GM23248 (cell line): ENCODE data around the gene COL7A1. TPM values are rescaled to one million over a fixed set of nuclear protein-coding genes. Genes with fewer than 3 reads are reported as not detected.

Experiments used
- DNase-seq: peaks from one replicate; pipeline ENCODE4 v3.0.0-alpha.2; 2015
- H2AFZ ChIP-seq: fragments of 200-600 bp; sonication (generic); 2 replicates; pipeline ENCODE4 v1.6.1; 2016; ENCODE audit warnings: antibody characterized with exemption
- H3F3A ChIP-seq: fragments of 200-600 bp; sonication (generic); 2 replicates; pipeline ENCODE4 v1.6.1; 2016; ENCODE audit warnings: mild to moderate bottlenecking, antibody characterized with exemption, mixed run types; ENCODE audit not compliant: insufficient read depth
- H3K27ac ChIP-seq: fragments of 200-600 bp; sonication (generic); 2 replicates; pipeline ENCODE4 v1.5.1; 2016; ENCODE audit warnings: mild to moderate bottlenecking
- H3K27me3 ChIP-seq: fragments of 200-600 bp; sonication (generic); replicated peaks from 2 replicates; pipeline ENCODE4 v1.6.1; 2016; ENCODE audit warnings: mild to moderate bottlenecking; ENCODE audit not compliant: insufficient read depth
- H3K36me3 ChIP-seq: fragments of 200-600 bp; sonication (generic); 2 replicates; pipeline ENCODE4 v1.6.1; 2016; ENCODE audit warnings: low read depth, mild to moderate bottlenecking
- H3K4me1 ChIP-seq: fragments of 200-600 bp; sonication (generic); 2 replicates; pipeline ENCODE4 v1.6.1; 2016; ENCODE audit warnings: mild to moderate bottlenecking; ENCODE audit not compliant: insufficient read depth
- H3K4me2 ChIP-seq: fragments of 200-600 bp; sonication (generic); one replicate; pipeline ENCODE4 v1.6.1; 2016; ENCODE audit warnings: mild to moderate bottlenecking; ENCODE audit not compliant: unreplicated experiment
- H3K4me3 ChIP-seq: fragments of 200-600 bp; sonication (generic); 2 replicates; pipeline ENCODE4 v1.5.1; 2016; ENCODE audit warnings: mild to moderate bottlenecking
- H3K79me2 ChIP-seq: fragments of 200-600 bp; sonication (generic); 2 replicates; pipeline ENCODE4 v1.6.1; 2016; ENCODE audit warnings: mild to moderate bottlenecking; ENCODE audit not compliant: insufficient read depth
- H3K9ac ChIP-seq: fragments of 200-600 bp; sonication (generic); 2 replicates; pipeline ENCODE4 v1.6.1; 2016; ENCODE audit warnings: mild to moderate bottlenecking
- H3K9me2 ChIP-seq: fragments of 200-600 bp; sonication (generic); 2 replicates; pipeline ENCODE4 v1.6.1; 2016; ENCODE audit warnings: mixed run types, mild to moderate bottlenecking, moderate library complexity; ENCODE audit not compliant: insufficient read depth
- H3K9me3 ChIP-seq: fragments of 200-600 bp; sonication (generic); one replicate; pipeline ENCODE4 v1.6.1; 2017; ENCODE audit warnings: low read depth
- H4K20me1 ChIP-seq: fragments of 200-600 bp; sonication (generic); 2 replicates; pipeline ENCODE4 v1.6.0; 2016; ENCODE audit not compliant: insufficient read depth
- EZH2 ChIP-seq: fragments of 200-600 bp; sonication (generic); IDR thresholded peaks from 2 replicates; pipeline ENCODE4 v1.6.1; 2018; ENCODE audit warnings: antibody characterized with exemption, mild to moderate bottlenecking; ENCODE audit not compliant: insufficient read depth, poor library complexity, severe bottlenecking
- EZH2phosphoT487 ChIP-seq: fragments of 200-600 bp; sonication (generic); IDR thresholded peaks from 2 replicates; pipeline ENCODE4 v1.6.1; 2018; ENCODE audit warnings: antibody characterized with exemption, moderate library complexity, mild to moderate bottlenecking, low read depth; ENCODE audit not compliant: insufficient read depth
- WGBS, 2 experiments: methylation state at CpG; one replicate each; pipeline ENCODE4 v1.1.6; 2015 to 2017; ENCODE audit warnings: low lambda C conversion rate in 2 of 2, low coverage in 1 of 2; ENCODE audit errors: missing lambda C conversion rate in 2 of 2; 5-methylcytosine and 5-hydroxymethylcytosine counted together
- in situ Hi-C: fragments of 300-500 bp; cut with MboI; formaldehyde crosslinking; loops from 2 replicates; pipeline ENCODE4 v1.15.0; 2020
- polyA plus RNA-seq: library from polyadenylated mRNA; unstranded; fragments of >200 nt; fragmentation: Nextera tagmentation; extraction: Ambion mirVana; gene quantifications from 2 replicates; pipeline ENCODE4 v1.2.1, GENCODE V29; 2016
- total RNA-seq: library from RNA; depleted of rRNA; stranded (reverse); fragments of >200 nt; shearing (Covaris generic); gene quantifications from 2 replicates; pipeline ENCODE4 v1.2.3, GENCODE V29; 2014

Gene COL7A1
- total and polyA plus RNA-seq, 2 experiments from 2014 or later = 11.2 to 33.6 TPM

DNA sequence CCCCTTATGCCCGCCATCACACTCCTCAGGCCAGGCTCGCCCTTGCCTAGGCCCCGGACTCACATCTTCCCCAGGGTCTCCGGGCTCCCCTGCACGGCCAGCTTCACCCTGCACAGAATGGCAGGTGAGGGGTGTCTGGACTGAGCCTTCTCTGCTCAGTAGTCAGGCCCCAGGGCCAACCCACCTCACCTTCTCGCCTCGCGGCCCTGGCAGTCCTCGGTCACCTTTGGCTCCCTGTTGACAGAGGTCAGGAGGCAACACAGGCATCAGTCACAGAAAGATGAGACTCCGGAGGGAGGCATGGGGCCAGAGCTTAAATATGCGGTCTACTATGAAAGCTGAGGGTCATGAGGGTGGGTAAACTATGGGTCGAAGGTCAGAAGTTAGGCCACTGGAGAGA, 23.2 kb downstream of the COL7A1 start:
- Histone ChIP-seq H3F3A (no peaks in the 10 kb centered on the region), H3K36me3 (no peaks in the 10 kb centered on the region), H3K4me3 (no peak overlapping the region), H3K9ac (no peak overlapping the region), H3K9me2 (no peaks in the 10 kb centered on the region), H3K4me2 (no peak overlapping the region), H3K79me2 (no peaks in the 10 kb centered on the region), H3K27ac (no peak overlapping the region), H3K9me3 (no peaks in the 10 kb centered on the region), H4K20me1 (no peaks in the 10 kb centered on the region), H3K4me1 (no peaks in the 10 kb centered on the region), H2AFZ (no peak overlapping the region), H3K27me3 (no peaks in the 10 kb centered on the region)
- TF ChIP-seq EZH2 (no peak), EZH2phosphoT487 (no peak)
- WGBS, 2 experiments = 83 to 84% methylated on average over 12 of the region's 12 CpGs
- no peak for DNase-seq
- in situ Hi-C loops = no loop called here

- TF ChIP-seq EZH2phosphoT487 (no peak), EZH2 (no peak)
- H3K9ac ChIP-seq = no peak overlapping the region
- no peak overlapping the region for H2AFZ ChIP-seq
- DNase-seq = no peak
- in situ Hi-C loops = no loop called here
- H3K36me3 ChIP-seq = no peaks in the 10 kb centered on the region
- no peaks in the 10 kb centered on the region for H3K9me2 ChIP-seq
- H3K4me2 ChIP-seq = no peak overlapping the region
- H4K20me1 ChIP-seq = no peaks in the 10 kb centered on the region
- H3K4me1 ChIP-seq = peaks cover 15% of the 10 kb centered on the region; the same call in 1 of the 2 replicates
- no peaks in the 10 kb centered on the region for H3K79me2 ChIP-seq
- no peak overlapping the region for H3K27ac ChIP-seq
- no peaks in the 10 kb centered on the region for H3F3A ChIP-seq
- H3K27me3 ChIP-seq = no peaks in the 10 kb centered on the region
- H3K9me3 ChIP-seq = no peaks in the 10 kb centered on the region
- no peak overlapping the region for H3K4me3 ChIP-seq
- 94 to 95% methylated on average over 16 to 18 of the region's 18 CpGs for WGBS, 2 experiments
These were observed 25.2 kb downstream of the COL7A1 start for GRCh38 chr3:48569808-48570450.

- WGBS, 2 experiments = 87 to 90% methylated on average over 9 to 10 of the region's 10 CpGs
- Histone ChIP-seq H3K9ac (no peak overlapping the region), H4K20me1 (no peaks in the 10 kb centered on the region), H3K79me2 (no peaks in the 10 kb centered on the region), H3K4me3 (no peak overlapping the region), H3K27me3 (no peaks in the 10 kb centered on the region), H3K4me1 (peaks cover 19% of the 10 kb centered on the region), H2AFZ (no peak overlapping the region), H3K27ac (no peak overlapping the region), H3K9me3 (no peaks in the 10 kb centered on the region), H3K36me3 (no peaks in the 10 kb centered on the region), H3K4me2 (no peak overlapping the region), H3K9me2 (no peaks in the 10 kb centered on the region), H3F3A (no peaks in the 10 kb centered on the region)
- in situ Hi-C loops = no loop called here
- no peak for TF ChIP-seq EZH2
- no peak for TF ChIP-seq EZH2phosphoT487
- DNase-seq = no peak
These were observed 25.7 kb downstream of the COL7A1 start for GRCh38 chr3:48569400-48569799.

- Histone ChIP-seq H3K9me3 (no peaks in the 10 kb centered on the region), H3K9ac (no peak overlapping the region), H4K20me1 (no peaks in the 10 kb centered on the region), H3K27me3 (no peaks in the 10 kb centered on the region), H3K4me3 (no peak overlapping the region), H2AFZ (no peak overlapping the region), H3F3A (peaks cover 2% of the 10 kb centered on the region; the same call in 1 of the 2 replicates), H3K79me2 (no peaks in the 10 kb centered on the region), H3K4me1 (peaks cover 28% of the 10 kb centered on the region), H3K9me2 (no peaks in the 10 kb centered on the region), H3K36me3 (no peaks in the 10 kb centered on the region), H3K4me2 (no peak overlapping the region), H3K27ac (no peak overlapping the region)
- 85 to 86% methylated on average over 7 of the region's 7 CpGs for WGBS, 2 experiments
- no peak for DNase-seq
- TF ChIP-seq EZH2phosphoT487 = no peak
- TF ChIP-seq EZH2 = no peak
- in situ Hi-C loops = no loop called here
These were observed 26.7 kb downstream of the COL7A1 start for GRCh38 chr3:48568476-48568875.

DNA sequence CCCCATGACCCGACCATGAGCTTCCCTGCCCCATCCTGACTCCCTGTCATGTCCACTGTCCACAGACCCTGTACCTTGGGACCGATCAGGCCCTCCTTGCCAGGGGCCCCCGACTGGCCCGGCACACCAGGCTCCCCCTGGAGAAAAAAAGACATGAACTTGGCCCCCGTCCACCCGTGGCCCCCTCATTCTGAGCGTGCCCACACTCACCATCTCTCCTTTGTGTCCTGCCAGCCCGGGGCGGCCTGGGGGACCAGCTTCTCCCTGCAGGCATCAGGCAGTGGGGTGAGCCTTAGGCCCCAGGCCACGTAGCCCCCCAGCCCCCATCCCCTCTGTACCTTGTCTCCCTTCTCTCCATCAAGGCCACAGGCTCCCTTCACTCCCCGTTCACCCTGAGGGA, 27.6 kb downstream of the COL7A1 start:
- no peak overlapping the region for H2AFZ ChIP-seq
- no peak for TF ChIP-seq EZH2phosphoT487
- no peak for TF ChIP-seq EZH2
- in situ Hi-C loops = no loop called here
- no peak overlapping the region for H3K27ac ChIP-seq
- no peaks in the 10 kb centered on the region for H3K27me3 ChIP-seq
- no peak for DNase-seq
- H3F3A ChIP-seq = peaks cover 8% of the 10 kb centered on the region
- H3K36me3 ChIP-seq = no peaks in the 10 kb centered on the region
- no peak overlapping the region for H3K4me3 ChIP-seq
- no peaks in the 10 kb centered on the region for H3K9me3 ChIP-seq
- no peaks in the 10 kb centered on the region for H3K79me2 ChIP-seq
- H3K9ac ChIP-seq = no peak overlapping the region
- no peaks in the 10 kb centered on the region for H3K9me2 ChIP-seq
- H4K20me1 ChIP-seq = no peaks in the 10 kb centered on the region
- 93 to 94% methylated on average over 11 of the region's 11 CpGs for WGBS, 2 experiments
- peaks cover 35% of the 10 kb centered on the region for H3K4me1 ChIP-seq
- H3K4me2 ChIP-seq = no peak overlapping the region
